Measurements from ENCODE around the gene UGT2B10. TPM values are rescaled to one million over a fixed set of nuclear protein-coding genes. Genes with fewer than 3 reads are reported as not detected.

The UGT2B10 gene
- total and polyA plus RNA-seq, 4 experiments from 2014 or later = not detected

DNA sequence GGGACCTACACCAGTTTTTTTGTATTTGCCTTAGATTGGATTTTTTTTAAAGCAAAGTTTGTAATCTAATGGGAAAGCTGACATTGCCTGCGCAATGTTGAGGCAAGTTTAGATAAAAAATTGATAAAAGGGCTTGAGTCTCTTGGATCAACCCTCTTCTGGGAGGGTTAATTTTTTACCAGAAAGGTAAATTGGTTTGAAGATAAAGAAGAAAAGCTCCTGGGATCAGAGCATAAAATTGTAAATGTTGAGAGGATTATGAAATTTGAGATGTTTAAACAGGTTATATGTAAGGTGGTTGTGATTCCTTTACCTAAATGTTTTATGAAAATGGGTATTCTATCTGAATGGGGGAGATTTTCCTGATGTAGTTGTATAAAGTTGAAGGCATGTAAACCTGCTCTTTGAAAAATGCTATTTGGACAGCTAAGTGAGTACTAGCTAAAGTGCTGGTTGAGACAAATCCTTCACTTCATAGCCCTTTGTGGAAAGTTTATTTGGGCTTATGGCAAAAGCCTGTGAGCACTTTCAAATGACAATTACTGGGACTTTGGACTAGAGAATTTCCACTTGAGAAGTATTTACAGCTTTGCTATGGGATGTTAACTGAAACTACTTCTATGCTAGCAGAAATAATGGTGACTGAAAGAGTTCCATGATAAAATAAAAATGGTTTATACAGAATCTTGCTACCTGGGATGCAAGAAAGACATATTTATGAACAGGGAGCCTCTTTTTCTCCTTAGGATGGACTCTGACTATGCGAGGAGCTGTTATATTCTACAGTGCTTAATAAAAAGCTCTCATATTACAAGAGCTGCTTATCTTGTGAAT is 56.2 kb downstream of the UGT2B10 start:
- Histone ChIP-seq H3K4me1 (ENCODE audit: insufficient read depth, low read length) (no peaks in the 10 kb centered on the region), H3K36me3 (ENCODE audit: insufficient read depth, low read length) (no peaks in the 10 kb centered on the region), H3K9me3 (ENCODE audit: control insufficient read depth in 1 of 2, low read length in 2 of 2) (no peaks in the 10 kb centered on the region), H3K27me3 (ENCODE audit: insufficient read depth, low read length) (no peaks in the 10 kb centered on the region), H3K27ac (ENCODE audit: low read depth, low read length) (no peak overlapping the region), H3K4me3 (ENCODE audit: low read length in 2 of 2) (no peak overlapping the region)
- ChIA-PET POLR2A (ENCODE audit: partially characterized antibody) (no interaction called here), CTCF (ENCODE audit: partially characterized antibody) (no interaction called here)
- no peaks in the 10 kb centered on the region for H3K27me3 Mint-ChIP-seq
- no peaks in the 10 kb centered on the region for H3K4me1 Mint-ChIP-seq
- no peak overlapping the region for H3K27ac Mint-ChIP-seq
- DNase-seq = no peak
- H3K9me3 Mint-ChIP-seq = peaks cover 0 to 2% (median 0%) of the 10 kb centered on the region in 8 donors
- no peaks in the 10 kb centered on the region for H3K36me3 Mint-ChIP-seq
- H3K4me3 Mint-ChIP-seq = no peak overlapping the region
- intact Hi-C loops (cut with micrococcal nuclease) = no loop called here

- H3K4me1 ChIP-seq (ENCODE audit: insufficient read depth, low read length) = no peaks in the 10 kb centered on the region
- DNase-seq = no peak
- intact Hi-C loops (cut with micrococcal nuclease) = no loop called here
- H3K27ac ChIP-seq (ENCODE audit: low read depth, low read length) = no peak overlapping the region
- no peaks in the 10 kb centered on the region for H3K4me1 Mint-ChIP-seq
- no peaks in the 10 kb centered on the region for H3K27me3 ChIP-seq (ENCODE audit: insufficient read depth, low read length)
- H3K4me3 Mint-ChIP-seq = no peak overlapping the region
- H3K4me3 ChIP-seq (ENCODE audit: low read length in 2 of 2) = no peak overlapping the region
- ChIA-PET POLR2A (ENCODE audit: partially characterized antibody) (no interaction called here), CTCF (ENCODE audit: partially characterized antibody) (no interaction called here)
- H3K9me3 Mint-ChIP-seq = no peaks in the 10 kb centered on the region
- no peaks in the 10 kb centered on the region for H3K9me3 ChIP-seq (ENCODE audit: control insufficient read depth in 1 of 2, low read length in 2 of 2)
- no peak overlapping the region for H3K27ac Mint-ChIP-seq
- no peaks in the 10 kb centered on the region for H3K36me3 Mint-ChIP-seq
- H3K27me3 Mint-ChIP-seq = no peaks in the 10 kb centered on the region
- H3K36me3 ChIP-seq (ENCODE audit: insufficient read depth, low read length) = no peaks in the 10 kb centered on the region
These were observed 57.1 kb downstream of the UGT2B10 start for GRCh38 chr4:68872643-68873502.

DNA sequence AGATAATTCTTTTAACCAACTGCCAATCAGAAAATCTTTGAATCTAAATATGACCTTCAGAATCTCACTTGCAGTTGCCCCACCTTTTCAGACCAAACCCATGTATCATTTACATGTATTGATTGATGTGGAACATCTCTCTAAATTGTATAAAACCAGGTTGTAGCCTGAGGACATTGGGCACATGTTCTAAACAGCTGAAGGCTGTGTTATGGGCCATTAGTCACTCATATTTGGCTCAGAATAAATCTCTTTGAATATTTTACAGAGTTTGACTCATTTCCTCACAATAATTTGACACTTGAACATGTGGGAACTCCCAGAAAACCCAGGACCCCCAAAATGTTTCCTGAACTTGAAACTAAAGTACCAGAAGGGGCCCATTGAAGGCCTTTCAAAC is 58.7 kb downstream of the UGT2B10 start:
- Mint-ChIP-seq H3K27ac (no peak overlapping the region), H3K27me3 (no peaks in the 10 kb centered on the region), H3K36me3 (no peaks in the 10 kb centered on the region), H3K4me1 (no peaks in the 10 kb centered on the region), H3K9me3 (no peaks in the 10 kb centered on the region), H3K4me3 (no peak overlapping the region)
- no peaks in the 10 kb centered on the region for H3K27me3 ChIP-seq (ENCODE audit: insufficient read depth, low read length)
- ChIA-PET CTCF (ENCODE audit: partially characterized antibody) (no interaction called here), POLR2A (ENCODE audit: partially characterized antibody) (no interaction called here)
- intact Hi-C loops (cut with micrococcal nuclease) = no loop called here
- H3K36me3 ChIP-seq (ENCODE audit: insufficient read depth, low read length) = no peaks in the 10 kb centered on the region
- H3K4me1 ChIP-seq (ENCODE audit: insufficient read depth, low read length) = no peaks in the 10 kb centered on the region
- no peaks in the 10 kb centered on the region for H3K9me3 ChIP-seq (ENCODE audit: control insufficient read depth in 1 of 2, low read length in 2 of 2)
- no peak overlapping the region for H3K27ac ChIP-seq (ENCODE audit: low read depth, low read length)
- no peak overlapping the region for H3K4me3 ChIP-seq (ENCODE audit: low read length in 2 of 2)
- DNase-seq = no peak

DNA sequence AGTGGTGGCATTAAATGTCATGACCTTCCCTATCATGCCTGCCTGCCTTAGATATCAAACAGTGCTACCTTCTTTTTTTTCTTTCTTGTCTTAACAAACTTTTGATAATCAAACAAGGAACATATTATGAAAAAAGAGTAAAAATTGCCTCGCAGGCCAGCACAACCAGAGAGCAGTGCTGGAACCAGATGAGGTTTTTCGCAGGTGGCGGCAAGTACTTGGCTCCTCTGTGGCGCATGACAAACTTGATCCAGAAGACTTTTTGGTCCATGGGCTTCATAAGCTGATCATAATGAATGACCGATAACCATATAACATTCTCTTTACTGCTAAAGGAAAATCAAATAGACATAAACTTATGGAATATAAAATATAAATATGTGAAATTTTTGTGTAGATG is 61.8 kb downstream of the UGT2B10 start:
- Mint-ChIP-seq H3K4me3 (no peak overlapping the region), H3K9me3 (no peaks in the 10 kb centered on the region), H3K27me3 (no peaks in the 10 kb centered on the region), H3K36me3 (no peaks in the 10 kb centered on the region), H3K27ac (no peak overlapping the region), H3K4me1 (no peaks in the 10 kb centered on the region)
- Histone ChIP-seq H3K27me3 (ENCODE audit: insufficient read depth, low read length) (no peaks in the 10 kb centered on the region), H3K4me3 (ENCODE audit: low read length in 2 of 2) (no peak overlapping the region), H3K36me3 (ENCODE audit: insufficient read depth, low read length) (no peaks in the 10 kb centered on the region), H3K27ac (ENCODE audit: low read depth, low read length) (no peak overlapping the region), H3K4me1 (ENCODE audit: insufficient read depth, low read length) (no peaks in the 10 kb centered on the region), H3K9me3 (ENCODE audit: control insufficient read depth in 1 of 2, low read length in 2 of 2) (no peaks in the 10 kb centered on the region)
- intact Hi-C loops (cut with micrococcal nuclease) = no loop called here
- POLR2A ChIA-PET (ENCODE audit: partially characterized antibody) = no interaction called here
- DNase-seq = no peak
- CTCF ChIA-PET (ENCODE audit: partially characterized antibody) = no interaction called here

- Histone ChIP-seq H3K36me3 (ENCODE audit: insufficient read depth, low read length) (no peaks in the 10 kb centered on the region), H3K4me1 (ENCODE audit: insufficient read depth, low read length) (no peaks in the 10 kb centered on the region), H3K4me3 (ENCODE audit: low read length in 2 of 2) (no peak overlapping the region), H3K9me3 (ENCODE audit: control insufficient read depth in 1 of 2, low read length in 2 of 2) (no peaks in the 10 kb centered on the region), H3K27ac (ENCODE audit: low read depth, low read length) (no peak overlapping the region), H3K27me3 (ENCODE audit: insufficient read depth, low read length) (no peaks in the 10 kb centered on the region)
- intact Hi-C loops (cut with micrococcal nuclease) = no loop called here
- Mint-ChIP-seq H3K4me3 (no peak overlapping the region), H3K27ac (no peak overlapping the region), H3K27me3 (no peaks in the 10 kb centered on the region), H3K9me3 (no peaks in the 10 kb centered on the region), H3K4me1 (no peaks in the 10 kb centered on the region), H3K36me3 (no peaks in the 10 kb centered on the region)
- ChIA-PET POLR2A (ENCODE audit: partially characterized antibody) (no interaction called here), CTCF (ENCODE audit: partially characterized antibody) (no interaction called here)
- DNase-seq = no peak
These were observed 62.3 kb downstream of the UGT2B10 start for GRCh38 chr4:68878048-68878447.

Other genes with a start within 250 kb of the UGT2B10 start
- not detected for gene UGT2B17, start 239.7 kb upstream of the UGT2B10 start, total RNA-seq
- not detected for gene UGT2B17, start 239.7 kb upstream of the UGT2B10 start, polyA plus RNA-seq
- gene UGT2B15, start 145.3 kb upstream of the UGT2B10 start, total RNA-seq = not detected
- gene UGT2B15, start 145.3 kb upstream of the UGT2B10 start, polyA plus RNA-seq = not detected
- gene UGT2A3, start 135.8 kb downstream of the UGT2B10 start, total RNA-seq = not detected
- gene UGT2A3, start 135.8 kb downstream of the UGT2B10 start, polyA plus RNA-seq = not detected